Suprapubic skin (tissue), 4 donors: Measurements from ENCODE around the gene SOS1. TPM values are rescaled to one million over a fixed set of nuclear protein-coding genes. Genes with fewer than 3 reads are reported as not detected.
"Not testable (repeated sequence)": the region's sequence is repeated elsewhere in the genome, so short reads cannot be mapped to it uniquely, and the experiment has no call there.

ENCODE experiments used
- DNase-seq, 2 donors: peaks; one replicate each; pipeline ENCODE4 v3.0.0-alpha.2; 2019; ENCODE audit warnings: low spot score in 2 of 2
- H3K27ac ChIP-seq: fragments of 200-600 bp; sonication (generic); one replicate; pipeline ENCODE4 v1.5.1; 2019
- H3K27me3 ChIP-seq: fragments of 200-600 bp; sonication (generic); one replicate; pipeline ENCODE4 v1.5.1; 2019
- H3K36me3 ChIP-seq: fragments of 200-600 bp; sonication (generic); one replicate; pipeline ENCODE4 v1.5.1; 2019
- H3K4me1 ChIP-seq: fragments of 200-600 bp; sonication (generic); one replicate; pipeline ENCODE4 v1.5.1; 2019
- H3K4me3 ChIP-seq: fragments of 200-600 bp; sonication (generic); one replicate; pipeline ENCODE4 v1.5.1; 2019; ENCODE audit warnings: mild to moderate bottlenecking
- H3K9me3 ChIP-seq: fragments of 200-600 bp; sonication (generic); one replicate; pipeline ENCODE4 v1.5.1; 2019
- CTCF ChIP-seq, 2 donors: fragments of 200-600 bp in 1 of 2; fragments of 450-650 bp in 1 of 2; sonication (generic) in 1 of 2; IDR thresholded peaks; one replicate each; pipeline ENCODE4 v1.5.1; 2016 to 2019; ENCODE audit warnings: antibody characterized with exemption in 2 of 2, mild to moderate bottlenecking in 1 of 2, moderate library complexity in 1 of 2
- EP300 ChIP-seq: sonication (generic); formaldehyde crosslinking; IDR thresholded peaks from one replicate; pipeline ENCODE4 v1.6.1; 2017; ENCODE audit warnings: antibody characterized with exemption
- POLR2A ChIP-seq, 2 donors: fragments of 450-650 bp; IDR thresholded peaks; one replicate each; pipeline ENCODE4 v1.6.1; 2017; ENCODE audit warnings: antibody characterized with exemption in 2 of 2, mild to moderate bottlenecking in 2 of 2, moderate library complexity in 2 of 2
- POLR2AphosphoS5 ChIP-seq, 3 donors: sonication (generic); formaldehyde crosslinking; IDR thresholded peaks; one replicate each; pipeline ENCODE4 v1.6.1; 2017; ENCODE audit warnings: antibody characterized with exemption in 3 of 3
- WGBS: methylation state at CpG from one replicate; pipeline ENCODE4 v1.1.5; 2018; 5-methylcytosine and 5-hydroxymethylcytosine counted together
- total RNA-seq, 4 donors: library from RNA; depleted of rRNA; stranded (reverse); fragments of >200 nt; gene quantifications; one replicate each; pipeline ENCODE4 v1.1.0, GENCODE V29; 2016

Gene SOS1
- total RNA-seq, 4 donors from 2014 or later, result 18.3 to 38.3 (median 27.7) TPM

- H3K36me3 ChIP-seq, result no peaks in the 10 kb centered on the region
- no peaks in the 10 kb centered on the region for H3K9me3 ChIP-seq
- 95% methylated on average over 5 of the region's 5 CpGs for WGBS
- H3K4me3 ChIP-seq, result no peak overlapping the region
- H3K4me1 ChIP-seq, result peaks cover 27% of the 10 kb centered on the region
- DNase-seq, result no peak
- no peaks in the 10 kb centered on the region for H3K27me3 ChIP-seq
- no peak overlapping the region for H3K27ac ChIP-seq
- TF ChIP-seq CTCF (IDR thresholded peaks at IDR 0.05), result no peak
- no peak for TF ChIP-seq EP300
- no peak for TF ChIP-seq POLR2A (IDR thresholded peaks at IDR 0.05)
- TF ChIP-seq POLR2AphosphoS5 (IDR thresholded peaks at IDR 0.05), result no peak
These were observed 23.6 kb upstream of the SOS1 start for GRCh38 chr2:39144416-39144815.

GRCh38 chr2:39142904-39143605, 22.2 kb upstream of the SOS1 start:
- 85% methylated on average over 3 of the region's 3 CpGs for WGBS
- DNase-seq, result no peak

GRCh38 chr2:39141334-39142271, 20.8 kb upstream of the SOS1 start:
- H3K36me3 ChIP-seq, result no peaks in the 10 kb centered on the region
- H3K4me3 ChIP-seq, result no peak overlapping the region
- no peaks in the 10 kb centered on the region for H3K9me3 ChIP-seq
- no peak for DNase-seq
- WGBS, result 31% methylated on average over 8 of the region's 8 CpGs
- no peak overlapping the region for H3K27ac ChIP-seq
- no peak for TF ChIP-seq CTCF (IDR thresholded peaks at IDR 0.05)
- TF ChIP-seq EP300, result no peak
- TF ChIP-seq POLR2AphosphoS5 (IDR thresholded peaks at IDR 0.05), result no peak
- no peak for TF ChIP-seq POLR2A (IDR thresholded peaks at IDR 0.05)
- no peaks in the 10 kb centered on the region for H3K27me3 ChIP-seq
- peaks cover 29% of the 10 kb centered on the region for H3K4me1 ChIP-seq

More at GRCh38 chr2:39142904-39143605, 22.2 kb upstream of the SOS1 start:
- Histone ChIP-seq H3K9me3 (no peaks in the 10 kb centered on the region), H3K4me1 (peaks cover 29% of the 10 kb centered on the region), H3K4me3 (no peak overlapping the region), H3K27ac (no peak overlapping the region), H3K36me3 (no peaks in the 10 kb centered on the region), H3K27me3 (no peaks in the 10 kb centered on the region)
- no peak for TF ChIP-seq CTCF (IDR thresholded peaks at IDR 0.05)
- TF ChIP-seq POLR2A (IDR thresholded peaks at IDR 0.05), result no peak
- no peak for TF ChIP-seq POLR2AphosphoS5 (IDR thresholded peaks at IDR 0.05)
- no peak for TF ChIP-seq EP300

GRCh38 chr2:39140948-39141333, 20.1 kb upstream of the SOS1 start:
- WGBS, result 65% methylated on average over 7 of the region's 7 CpGs
- not testable (repeated sequence) for H3K36me3 ChIP-seq, H3K27ac ChIP-seq, H3K9me3 ChIP-seq, H3K27me3 ChIP-seq, H3K4me3 ChIP-seq, DNase-seq
- peaks cover 29% of the 10 kb centered on the region for H3K4me1 ChIP-seq

- H3K27ac ChIP-seq, result no peak overlapping the region
- WGBS, result 48% methylated on average over 3 of the region's 3 CpGs
- H3K9me3 ChIP-seq, result no peaks in the 10 kb centered on the region
- H3K27me3 ChIP-seq, result no peaks in the 10 kb centered on the region
- no peak for DNase-seq
- no peak overlapping the region for H3K4me3 ChIP-seq
- TF ChIP-seq POLR2A (IDR thresholded peaks at IDR 0.05) (no peak), POLR2AphosphoS5 (IDR thresholded peaks at IDR 0.05) (no peak), EP300 (no peak)
- no peaks in the 10 kb centered on the region for H3K36me3 ChIP-seq
- peaks cover 29% of the 10 kb centered on the region for H3K4me1 ChIP-seq
These were observed 19.5 kb upstream of the SOS1 start for GRCh38 chr2:39140322-39140847.
